Tibial nerve (tissue), 4 donors: ENCODE measurements around the gene PRRC2B.

Experiments
- EP300 ChIP-seq, 2 donors: sonication (generic); formaldehyde crosslinking; IDR thresholded peaks; one replicate each; pipeline ENCODE4 v1.6.1; 2017; ENCODE audit warnings: antibody characterized with exemption in 2 of 2, mild to moderate bottlenecking in 1 of 2
- POLR2A ChIP-seq, 2 donors: fragments of 450-650 bp; IDR thresholded peaks; one replicate each; pipeline ENCODE4 v1.6.1; 2017; ENCODE audit warnings: antibody characterized with exemption in 2 of 2, mild to moderate bottlenecking in 2 of 2, moderate library complexity in 2 of 2
- TF ChIP-seq, protein P1 (sequence below), 5 experiments: fragments of 200-600 bp in 3 of 5; fragments of 450-650 bp in 2 of 5; sonication (generic) in 3 of 5; IDR thresholded peaks; one replicate each; pipeline ENCODE4 v1.5.1; 2016 to 2019; ENCODE audit warnings: antibody characterized with exemption in 5 of 5, mild to moderate bottlenecking in 3 of 5, moderate library complexity in 2 of 5

- TF ChIP-seq, protein P1, sequence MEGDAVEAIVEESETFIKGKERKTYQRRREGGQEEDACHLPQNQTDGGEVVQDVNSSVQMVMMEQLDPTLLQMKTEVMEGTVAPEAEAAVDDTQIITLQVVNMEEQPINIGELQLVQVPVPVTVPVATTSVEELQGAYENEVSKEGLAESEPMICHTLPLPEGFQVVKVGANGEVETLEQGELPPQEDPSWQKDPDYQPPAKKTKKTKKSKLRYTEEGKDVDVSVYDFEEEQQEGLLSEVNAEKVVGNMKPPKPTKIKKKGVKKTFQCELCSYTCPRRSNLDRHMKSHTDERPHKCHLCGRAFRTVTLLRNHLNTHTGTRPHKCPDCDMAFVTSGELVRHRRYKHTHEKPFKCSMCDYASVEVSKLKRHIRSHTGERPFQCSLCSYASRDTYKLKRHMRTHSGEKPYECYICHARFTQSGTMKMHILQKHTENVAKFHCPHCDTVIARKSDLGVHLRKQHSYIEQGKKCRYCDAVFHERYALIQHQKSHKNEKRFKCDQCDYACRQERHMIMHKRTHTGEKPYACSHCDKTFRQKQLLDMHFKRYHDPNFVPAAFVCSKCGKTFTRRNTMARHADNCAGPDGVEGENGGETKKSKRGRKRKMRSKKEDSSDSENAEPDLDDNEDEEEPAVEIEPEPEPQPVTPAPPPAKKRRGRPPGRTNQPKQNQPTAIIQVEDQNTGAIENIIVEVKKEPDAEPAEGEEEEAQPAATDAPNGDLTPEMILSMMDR (IDR thresholded peaks at IDR 0.05): no peak
- TF ChIP-seq EP300 (IDR thresholded peaks at IDR 0.05) (no peak), POLR2A (IDR thresholded peaks at IDR 0.05) (no peak)
These were observed 67.3 kb downstream of the PRRC2B start for GRCh38 chr9:131461166-131461565.
